ENCODE data around the gene DGKI.

DNA sequence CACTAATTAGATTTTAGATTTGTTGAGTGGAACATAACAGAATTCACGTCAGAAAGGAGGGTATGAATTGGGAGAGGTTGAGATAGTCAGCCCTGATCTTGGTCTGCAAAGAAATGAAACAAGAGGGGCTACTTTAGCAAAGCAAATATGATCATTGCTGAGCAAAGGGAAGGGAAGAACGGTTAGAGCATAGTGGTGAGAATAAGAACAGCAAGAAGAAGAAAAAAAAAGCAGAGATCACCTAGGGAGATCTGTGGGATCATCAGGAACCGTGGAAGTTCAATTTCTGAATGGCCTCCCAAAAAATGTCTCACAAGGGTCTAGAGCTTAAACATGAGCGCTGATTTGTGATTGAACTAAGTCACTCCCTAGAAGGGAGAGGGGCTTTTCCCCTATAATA, 156.1 kb downstream of the DGKI start:
- TF ChIP-seq, protein P1, sequence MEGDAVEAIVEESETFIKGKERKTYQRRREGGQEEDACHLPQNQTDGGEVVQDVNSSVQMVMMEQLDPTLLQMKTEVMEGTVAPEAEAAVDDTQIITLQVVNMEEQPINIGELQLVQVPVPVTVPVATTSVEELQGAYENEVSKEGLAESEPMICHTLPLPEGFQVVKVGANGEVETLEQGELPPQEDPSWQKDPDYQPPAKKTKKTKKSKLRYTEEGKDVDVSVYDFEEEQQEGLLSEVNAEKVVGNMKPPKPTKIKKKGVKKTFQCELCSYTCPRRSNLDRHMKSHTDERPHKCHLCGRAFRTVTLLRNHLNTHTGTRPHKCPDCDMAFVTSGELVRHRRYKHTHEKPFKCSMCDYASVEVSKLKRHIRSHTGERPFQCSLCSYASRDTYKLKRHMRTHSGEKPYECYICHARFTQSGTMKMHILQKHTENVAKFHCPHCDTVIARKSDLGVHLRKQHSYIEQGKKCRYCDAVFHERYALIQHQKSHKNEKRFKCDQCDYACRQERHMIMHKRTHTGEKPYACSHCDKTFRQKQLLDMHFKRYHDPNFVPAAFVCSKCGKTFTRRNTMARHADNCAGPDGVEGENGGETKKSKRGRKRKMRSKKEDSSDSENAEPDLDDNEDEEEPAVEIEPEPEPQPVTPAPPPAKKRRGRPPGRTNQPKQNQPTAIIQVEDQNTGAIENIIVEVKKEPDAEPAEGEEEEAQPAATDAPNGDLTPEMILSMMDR (IDR thresholded peaks at IDR 0.05), result no peak
- TF ChIP-seq, protein P2, sequence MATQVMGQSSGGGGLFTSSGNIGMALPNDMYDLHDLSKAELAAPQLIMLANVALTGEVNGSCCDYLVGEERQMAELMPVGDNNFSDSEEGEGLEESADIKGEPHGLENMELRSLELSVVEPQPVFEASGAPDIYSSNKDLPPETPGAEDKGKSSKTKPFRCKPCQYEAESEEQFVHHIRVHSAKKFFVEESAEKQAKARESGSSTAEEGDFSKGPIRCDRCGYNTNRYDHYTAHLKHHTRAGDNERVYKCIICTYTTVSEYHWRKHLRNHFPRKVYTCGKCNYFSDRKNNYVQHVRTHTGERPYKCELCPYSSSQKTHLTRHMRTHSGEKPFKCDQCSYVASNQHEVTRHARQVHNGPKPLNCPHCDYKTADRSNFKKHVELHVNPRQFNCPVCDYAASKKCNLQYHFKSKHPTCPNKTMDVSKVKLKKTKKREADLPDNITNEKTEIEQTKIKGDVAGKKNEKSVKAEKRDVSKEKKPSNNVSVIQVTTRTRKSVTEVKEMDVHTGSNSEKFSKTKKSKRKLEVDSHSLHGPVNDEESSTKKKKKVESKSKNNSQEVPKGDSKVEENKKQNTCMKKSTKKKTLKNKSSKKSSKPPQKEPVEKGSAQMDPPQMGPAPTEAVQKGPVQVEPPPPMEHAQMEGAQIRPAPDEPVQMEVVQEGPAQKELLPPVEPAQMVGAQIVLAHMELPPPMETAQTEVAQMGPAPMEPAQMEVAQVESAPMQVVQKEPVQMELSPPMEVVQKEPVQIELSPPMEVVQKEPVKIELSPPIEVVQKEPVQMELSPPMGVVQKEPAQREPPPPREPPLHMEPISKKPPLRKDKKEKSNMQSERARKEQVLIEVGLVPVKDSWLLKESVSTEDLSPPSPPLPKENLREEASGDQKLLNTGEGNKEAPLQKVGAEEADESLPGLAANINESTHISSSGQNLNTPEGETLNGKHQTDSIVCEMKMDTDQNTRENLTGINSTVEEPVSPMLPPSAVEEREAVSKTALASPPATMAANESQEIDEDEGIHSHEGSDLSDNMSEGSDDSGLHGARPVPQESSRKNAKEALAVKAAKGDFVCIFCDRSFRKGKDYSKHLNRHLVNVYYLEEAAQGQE (IDR thresholded peaks at IDR 0.05; ENCODE audit: insufficient read depth in 1 of 2, low read depth in 2 of 2, low read length in 1 of 2), result no peak
- no peak for TF ChIP-seq POLR2AphosphoS5 (IDR thresholded peaks at IDR 0.05; ENCODE audit: low read depth, low read length)
